GM11168 (cell line): ENCODE measurements around the gene BAD.
"Not testable (repeated sequence)": the region's sequence is repeated elsewhere in the genome, so short reads cannot be mapped to it uniquely, and the experiment has no call there.

Experiments
- in situ Hi-C: fragments of 300-500 bp; cut with MboI; formaldehyde crosslinking; loops from one replicate; pipeline ENCODE4 v1.12.0; 2022; ENCODE audit warnings: low sequenced_read_pairs; ENCODE audit not compliant: unreplicated experiment

BAD gene

DNA sequence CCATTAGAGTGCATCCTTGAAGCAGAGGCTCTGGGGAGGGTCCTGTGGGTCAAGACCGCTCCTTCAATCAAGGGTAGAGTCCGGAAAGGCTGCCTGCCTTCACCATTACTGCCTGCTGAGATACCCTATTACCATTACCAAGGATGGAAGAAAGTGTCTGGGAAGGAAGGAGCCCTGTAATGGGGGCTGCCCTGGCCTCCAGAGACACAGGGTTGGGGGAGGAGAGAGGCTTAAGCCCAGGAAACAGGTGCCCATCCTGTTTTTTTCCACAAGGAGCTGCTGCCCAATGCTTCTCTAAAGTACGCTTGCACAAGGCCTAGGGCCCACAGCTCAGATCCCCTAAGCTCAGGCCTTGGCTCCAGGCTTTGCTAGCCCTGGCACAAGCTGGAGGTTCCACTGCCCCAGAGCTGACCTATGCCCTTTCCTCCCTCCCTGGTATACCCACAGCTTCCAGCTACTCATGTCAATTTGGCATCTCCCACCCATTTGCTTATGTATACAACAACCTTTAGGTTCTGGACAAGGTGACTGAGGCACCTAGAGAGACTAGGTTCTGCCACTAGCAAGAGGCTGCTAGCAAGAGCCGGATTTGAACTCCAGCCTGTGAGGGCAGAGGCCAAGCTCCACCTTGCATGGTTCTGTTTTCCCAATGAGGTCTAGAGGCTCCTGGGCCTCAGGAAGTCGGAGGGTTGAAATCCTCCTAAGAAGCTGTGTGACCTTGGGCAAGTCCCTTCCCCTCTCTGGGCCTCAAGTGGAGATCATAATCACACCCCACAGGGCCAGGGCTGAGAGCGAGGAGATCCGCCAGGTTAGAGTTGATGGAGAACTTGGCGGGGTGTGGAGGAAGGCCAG is 34.7 kb downstream of the BAD start:
- in situ Hi-C loops, result no loop called here

DNA sequence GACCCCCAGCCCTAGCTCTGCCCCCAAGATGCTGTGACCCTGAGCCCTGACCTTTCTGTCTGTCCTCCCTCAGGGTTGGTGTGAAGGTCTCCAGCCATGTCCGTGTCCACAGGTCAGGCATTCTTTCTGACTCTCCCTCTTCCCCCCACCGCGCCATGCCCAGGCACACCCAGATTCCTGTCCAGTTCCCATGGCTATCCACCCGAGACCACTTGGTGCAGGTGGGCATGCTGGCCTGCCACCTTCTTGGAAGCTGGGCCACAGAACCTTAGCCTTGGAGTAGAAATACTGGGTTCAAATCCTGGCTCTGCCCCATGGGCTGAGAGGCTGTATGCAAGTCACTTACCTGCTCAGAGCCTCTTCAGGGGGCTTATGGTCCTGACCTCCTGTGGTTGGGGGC is 35.4 kb downstream of the BAD start:
- in situ Hi-C loops, result no loop called here

DNA sequence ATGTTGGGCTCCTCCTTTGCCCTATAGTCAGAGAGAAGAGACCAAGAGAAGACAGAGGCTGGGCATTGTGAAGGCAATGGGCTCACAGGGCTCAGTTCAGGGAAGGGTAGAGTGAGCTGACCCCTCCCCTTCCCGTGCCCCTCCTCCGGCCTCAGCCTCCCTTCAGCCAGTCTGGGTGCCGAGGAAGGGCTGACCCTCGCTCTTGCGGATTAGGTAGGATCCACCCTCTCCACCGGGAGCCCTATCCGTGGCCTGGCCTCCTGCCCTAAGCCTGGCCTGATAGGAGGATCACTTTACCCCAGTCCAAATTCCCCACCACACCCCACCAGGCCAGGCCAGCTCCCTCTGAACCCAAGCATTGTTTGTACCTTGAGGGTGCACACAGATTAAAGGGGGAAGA is 35.9 kb downstream of the BAD start:
- in situ Hi-C loops, result no loop called here

DNA sequence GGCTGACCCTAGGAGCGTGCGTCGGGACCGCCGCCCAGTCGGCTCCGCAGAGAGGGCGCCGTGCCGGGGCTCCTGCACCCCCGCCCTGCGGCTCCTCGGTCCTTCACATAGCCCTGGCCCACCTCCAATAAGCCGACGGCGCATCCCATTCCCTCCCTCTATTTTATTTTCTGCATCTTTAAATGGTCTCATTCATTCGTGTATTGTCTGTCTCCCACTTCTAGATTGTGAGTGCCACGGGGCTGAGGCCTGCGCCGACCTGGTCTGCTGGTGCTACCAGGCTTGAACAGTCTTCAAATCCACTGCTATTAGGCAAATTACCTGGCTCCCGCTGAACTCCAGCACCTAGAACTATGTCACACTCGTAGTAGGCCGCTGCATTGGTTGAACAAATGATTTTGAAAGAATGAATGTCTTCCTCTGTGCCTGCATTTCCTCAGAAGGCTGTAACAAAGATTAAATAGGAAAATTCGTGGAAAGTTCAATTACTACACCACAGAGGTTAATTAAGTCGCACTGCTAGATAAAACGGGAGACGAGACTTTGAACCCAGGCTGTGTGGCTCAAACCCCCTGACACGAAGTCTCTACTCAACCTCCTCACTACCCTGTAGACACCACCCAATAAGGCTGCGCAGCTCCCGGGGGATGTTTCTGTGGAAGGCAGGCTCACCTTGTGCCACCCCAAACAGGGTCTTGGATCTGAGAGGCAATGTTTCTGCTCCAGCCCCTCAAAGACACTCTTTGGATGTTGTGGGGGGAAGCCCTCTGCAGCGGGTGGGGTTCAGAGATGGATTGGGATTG is 36.5 kb downstream of the BAD start:
- in situ Hi-C loops, result no loop called here

DNA sequence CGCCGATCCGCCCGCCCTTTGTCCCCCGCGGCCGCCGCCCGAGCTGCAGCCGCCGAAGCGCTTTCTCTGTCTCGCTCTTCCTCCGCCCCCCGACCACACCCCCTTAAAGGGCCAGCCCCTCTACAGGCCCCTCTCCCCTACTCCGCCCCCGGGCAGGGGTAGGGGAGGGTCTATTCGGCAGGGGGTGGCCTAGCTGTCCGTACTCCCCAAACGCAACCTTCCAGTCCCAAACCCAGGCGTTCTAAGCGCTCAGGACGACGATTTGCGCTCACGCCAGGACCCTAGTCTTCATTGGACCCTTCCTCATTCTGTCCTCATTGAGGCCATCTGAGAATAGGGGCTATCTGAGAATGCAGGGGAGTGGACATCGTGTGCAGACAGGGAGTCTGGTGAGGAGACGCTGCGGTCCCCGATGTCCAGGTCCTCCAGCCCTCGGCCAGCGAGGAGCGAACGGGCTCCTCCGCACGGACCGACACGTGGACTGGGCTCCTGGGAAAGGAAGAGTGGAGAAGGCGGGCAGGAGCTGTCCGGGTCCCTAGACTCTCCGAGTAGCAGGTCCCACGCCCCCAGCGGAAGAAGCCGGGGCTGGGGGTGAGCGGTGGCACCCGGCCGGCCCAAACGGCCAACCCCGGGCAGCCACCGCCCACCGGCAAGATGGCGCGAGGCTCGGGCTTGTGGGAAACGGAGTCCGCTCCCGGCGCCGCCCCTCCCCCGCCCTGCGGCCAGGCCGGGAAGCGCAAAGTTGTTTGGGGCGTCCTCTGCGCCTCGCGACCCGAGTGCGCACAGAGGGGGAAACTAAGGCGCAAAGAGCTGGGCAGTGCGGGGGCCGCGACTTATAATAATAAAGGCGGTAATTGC is 37.4 kb downstream of the BAD start, which contains the start of gene PPP1R14B:
TSS of gene PPP1R14B (minus strand) at position 73 of the 858 bp plus-strand sequence. CDS start 270 bp downstream, outside the sequence.
- in situ Hi-C loops, result no loop called here

DNA sequence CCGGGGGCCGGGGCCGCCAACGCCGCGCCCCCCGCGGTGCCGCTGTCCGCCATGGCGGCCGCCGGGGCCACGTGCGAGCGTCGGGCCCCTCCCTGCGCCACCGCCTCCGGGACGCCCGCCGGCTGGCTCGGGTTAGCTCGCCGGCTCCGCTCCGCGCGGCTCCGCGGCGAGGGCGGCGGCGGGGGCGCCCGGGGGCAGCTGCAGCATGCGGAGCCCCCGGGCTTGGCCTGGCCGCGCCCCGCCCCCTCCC is 37.9 kb downstream of the BAD start:
- in situ Hi-C loops, result not testable (repeated sequence)

DNA sequence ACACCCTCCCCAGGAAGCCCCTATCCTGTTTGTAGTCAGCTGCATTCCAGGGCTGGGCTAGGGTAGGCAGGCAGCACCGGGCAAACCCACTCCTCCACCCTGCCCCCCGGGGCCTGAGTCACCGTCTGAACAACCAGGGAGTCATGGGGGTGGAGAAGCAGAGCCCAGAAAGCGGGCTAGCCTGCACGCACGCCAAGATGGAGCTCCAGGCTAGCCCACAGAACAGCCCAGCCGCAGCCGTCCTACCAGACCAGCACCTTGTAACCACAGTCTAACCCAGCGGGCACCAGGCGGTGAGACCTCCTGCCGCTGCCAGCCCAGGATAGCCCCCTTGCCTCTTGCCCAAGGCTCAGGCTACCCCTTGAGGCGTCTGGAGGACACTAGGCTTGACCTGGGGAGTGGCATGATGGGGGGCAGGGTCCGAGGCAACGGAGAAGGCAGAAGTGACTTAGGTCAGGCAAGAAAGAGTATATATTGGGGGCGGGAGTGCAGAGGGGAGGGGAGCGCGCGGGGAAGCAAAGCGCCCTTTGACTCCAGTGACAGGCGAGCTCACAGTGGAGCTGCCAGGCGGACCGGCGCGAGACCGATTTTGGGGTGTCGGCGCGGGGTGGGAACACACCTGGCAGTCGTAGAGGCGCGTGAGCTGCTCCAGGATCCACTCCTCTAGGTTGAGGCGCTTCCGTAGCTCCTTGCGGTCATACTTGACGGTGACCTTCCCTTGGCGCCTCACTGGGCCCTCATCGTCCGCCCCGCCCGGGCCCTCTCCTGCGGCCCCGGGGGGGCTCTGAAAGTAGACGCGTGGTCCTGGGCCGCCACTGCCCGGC is 38.5 kb downstream of the BAD start:
- in situ Hi-C loops, result no loop called here

DNA sequence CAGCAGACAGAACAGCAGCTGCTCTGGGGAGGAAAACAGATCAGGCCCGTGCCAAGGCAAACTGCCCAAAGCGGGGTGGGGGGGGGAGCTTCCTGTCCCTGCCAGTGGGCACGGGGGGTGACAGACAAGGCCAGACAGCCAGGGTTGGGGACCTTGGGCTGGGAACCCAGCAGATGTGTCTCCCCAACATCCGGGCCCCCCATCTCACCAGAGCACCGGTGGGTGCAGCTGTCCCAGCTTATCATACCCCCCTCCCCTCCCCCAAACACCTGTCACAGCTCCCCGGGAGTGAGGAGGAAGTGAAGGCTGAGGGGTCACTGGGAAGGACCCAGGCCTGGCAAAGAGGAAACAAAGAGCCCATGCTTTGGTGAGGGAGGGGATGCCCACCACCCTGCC is 39.1 kb downstream of the BAD start:
- in situ Hi-C loops, result no loop called here

DNA sequence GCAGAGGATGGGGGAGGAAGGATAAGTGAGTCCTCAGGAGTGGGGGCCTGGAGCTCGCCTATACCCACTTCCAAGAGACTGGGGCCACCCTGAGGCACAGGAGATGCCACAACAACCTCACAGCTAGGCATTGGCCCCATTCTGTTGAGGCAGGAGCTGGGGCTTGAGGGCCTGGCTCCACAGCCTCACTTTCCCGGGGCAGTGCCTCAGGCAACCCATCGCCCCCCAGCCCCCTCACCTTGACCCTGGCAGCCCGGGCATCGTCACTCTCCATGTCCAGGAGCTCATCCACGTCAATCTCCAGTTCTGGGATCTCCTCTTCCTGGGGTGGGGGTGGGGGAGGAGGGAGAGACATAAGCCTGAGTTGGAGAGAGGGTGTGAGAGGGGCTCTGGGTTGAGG is 39.5 kb downstream of the BAD start:
- in situ Hi-C loops, result no loop called here

DNA sequence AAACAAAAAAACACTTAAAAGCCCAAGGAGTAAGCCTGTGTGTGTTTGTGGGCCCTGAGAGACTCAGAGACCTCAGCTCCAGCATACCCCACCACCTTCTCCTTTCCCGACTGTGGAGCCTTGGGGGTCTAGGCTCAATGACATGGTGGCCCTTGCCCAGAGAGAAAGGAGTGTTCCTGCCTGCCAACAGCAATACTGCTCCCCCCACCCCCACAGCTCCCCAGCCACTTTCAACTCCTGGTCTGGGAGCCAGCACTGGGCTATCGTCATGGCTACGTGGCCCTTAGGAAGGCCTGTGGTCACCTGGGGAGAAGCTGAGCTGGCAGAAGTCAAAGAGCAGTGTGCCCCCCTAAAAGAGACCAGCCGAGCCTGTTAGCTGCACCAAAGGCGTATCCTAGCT is 40.4 kb downstream of the BAD start:
- in situ Hi-C loops, result no loop called here

DNA sequence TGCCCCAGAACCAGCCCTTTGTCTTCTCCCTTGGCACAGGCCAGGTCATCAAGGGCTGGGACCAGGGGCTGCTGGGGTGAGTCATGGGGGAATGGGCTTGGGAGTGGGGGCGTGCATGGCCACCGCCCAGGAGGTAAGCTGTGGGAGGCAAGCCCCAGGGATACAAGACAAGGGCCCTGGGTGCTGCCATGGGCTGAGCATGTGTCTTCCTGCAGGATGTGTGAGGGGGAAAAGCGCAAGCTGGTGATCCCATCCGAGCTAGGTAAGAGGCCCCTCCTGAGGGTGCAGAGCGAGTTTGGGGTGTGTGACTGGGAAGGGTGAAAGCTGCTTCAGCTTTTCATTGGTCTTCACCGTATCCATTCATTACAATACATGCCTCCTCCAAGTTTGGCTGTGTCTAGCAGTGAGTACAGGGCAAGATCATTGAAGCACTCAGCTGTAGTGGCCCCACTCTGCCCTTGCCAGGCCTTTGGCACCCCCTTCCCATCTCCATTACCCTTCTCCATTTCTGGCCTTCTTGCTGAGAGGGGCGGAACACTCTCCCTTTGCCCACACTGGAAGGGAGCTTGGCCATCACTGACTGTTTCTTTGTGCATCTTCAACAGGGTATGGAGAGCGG is 41.1 kb downstream of the BAD start:
- in situ Hi-C loops, result no loop called here

DNA sequence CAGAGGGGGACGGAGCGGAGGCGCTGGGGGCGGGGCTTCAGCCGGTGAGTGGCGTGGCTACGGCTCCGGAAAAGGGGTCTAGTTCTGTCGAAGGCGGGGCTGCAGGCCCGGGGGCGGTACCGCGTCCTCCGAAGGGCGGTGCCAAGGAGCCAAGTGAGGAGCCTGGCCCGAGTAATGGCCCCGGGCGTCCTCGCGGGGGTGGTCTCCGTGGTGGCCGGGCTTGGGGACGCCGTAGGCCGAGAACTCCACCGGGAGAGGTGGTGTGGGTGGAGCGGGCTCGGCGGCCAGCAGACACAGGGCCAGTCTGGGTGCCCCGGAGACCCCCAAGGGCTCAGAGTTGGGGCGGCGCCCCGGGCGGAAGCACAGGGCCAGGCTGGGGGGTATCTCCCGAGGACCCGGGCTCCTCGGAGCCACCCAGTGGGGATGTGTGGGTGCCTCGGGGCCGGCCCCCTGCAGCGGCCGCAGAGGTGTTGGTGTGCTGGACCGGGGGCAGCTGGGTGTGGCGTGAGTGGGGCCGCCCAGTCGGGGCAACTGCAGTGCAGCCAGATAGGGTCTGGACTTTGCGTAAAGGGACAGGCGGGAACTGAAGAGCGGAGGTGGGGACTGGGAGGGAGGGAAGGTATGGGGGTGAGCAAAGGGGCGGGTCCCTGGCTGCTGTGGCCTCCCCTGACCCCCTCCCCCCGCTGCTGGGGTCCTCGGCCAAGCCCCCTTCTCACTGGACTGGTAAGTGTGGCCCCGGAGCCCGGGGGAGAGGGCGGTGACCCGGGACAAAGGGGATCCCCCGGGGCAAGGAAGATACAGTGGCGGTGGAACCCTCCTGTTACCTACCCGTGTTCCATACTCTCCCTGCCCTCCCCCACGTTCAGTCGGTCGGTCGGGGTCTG is 42.7 kb downstream of the BAD start:
- in situ Hi-C loops, result no loop called here

DNA sequence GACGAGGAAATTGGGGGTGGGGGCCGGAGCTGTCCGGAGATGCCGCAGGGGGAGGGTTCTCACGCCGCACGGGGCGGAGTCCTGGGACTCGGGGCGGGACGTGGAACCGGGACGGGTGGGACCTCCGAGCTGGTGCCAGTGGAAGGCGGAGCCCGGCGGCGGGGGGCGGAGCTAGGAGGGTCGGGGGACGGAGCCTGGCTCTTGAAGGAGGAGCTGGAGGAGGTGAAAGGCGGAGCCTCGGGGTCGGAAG is 43.3 kb downstream of the BAD start:
- in situ Hi-C loops, result no loop called here

DNA sequence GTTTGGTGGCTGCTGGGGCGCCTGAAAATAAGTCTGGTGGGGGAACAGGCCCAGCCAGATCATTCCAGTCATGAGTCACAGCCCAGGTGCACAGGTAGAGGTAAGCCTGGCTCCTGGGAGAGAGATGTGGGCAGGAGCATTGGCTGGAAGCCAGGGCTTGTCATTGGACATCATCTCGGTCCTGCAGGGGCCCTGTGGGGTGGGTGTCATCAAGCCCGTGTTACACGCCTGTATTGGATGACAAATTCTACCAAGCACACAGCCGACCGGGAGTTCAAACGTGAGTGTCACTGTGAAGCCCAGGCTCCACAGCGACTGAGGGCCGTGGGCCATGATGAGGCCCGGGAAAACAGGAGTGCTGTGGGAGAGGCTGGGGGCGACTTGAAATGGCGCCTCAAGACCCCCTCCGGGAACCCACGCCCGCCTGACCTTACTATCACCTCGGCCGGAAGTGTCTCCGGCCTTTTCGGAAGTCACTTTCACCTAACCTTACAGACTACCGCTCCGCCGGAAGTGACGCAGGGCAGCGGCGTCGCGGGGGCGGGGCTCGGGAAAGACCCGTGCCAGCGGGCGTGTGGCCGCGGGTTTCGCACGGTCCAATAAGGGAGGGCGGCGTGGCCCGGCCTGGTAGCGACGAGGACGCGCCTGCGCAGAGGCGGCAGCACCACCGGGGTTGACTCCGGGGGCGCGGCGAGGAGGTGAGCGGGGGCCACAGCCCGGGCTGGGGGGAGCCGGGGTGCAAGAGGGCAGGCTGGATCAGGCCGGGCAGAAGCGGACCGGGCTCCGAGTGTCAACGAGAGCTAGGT is 43.8 kb downstream of the BAD start, which contains the start of gene FKBP2:
TSS of gene FKBP2 (plus strand) at position 661 of the 806 bp plus-strand sequence. CDS start 1,293 bp downstream, outside the sequence.
- in situ Hi-C loops, result no loop called here

DNA sequence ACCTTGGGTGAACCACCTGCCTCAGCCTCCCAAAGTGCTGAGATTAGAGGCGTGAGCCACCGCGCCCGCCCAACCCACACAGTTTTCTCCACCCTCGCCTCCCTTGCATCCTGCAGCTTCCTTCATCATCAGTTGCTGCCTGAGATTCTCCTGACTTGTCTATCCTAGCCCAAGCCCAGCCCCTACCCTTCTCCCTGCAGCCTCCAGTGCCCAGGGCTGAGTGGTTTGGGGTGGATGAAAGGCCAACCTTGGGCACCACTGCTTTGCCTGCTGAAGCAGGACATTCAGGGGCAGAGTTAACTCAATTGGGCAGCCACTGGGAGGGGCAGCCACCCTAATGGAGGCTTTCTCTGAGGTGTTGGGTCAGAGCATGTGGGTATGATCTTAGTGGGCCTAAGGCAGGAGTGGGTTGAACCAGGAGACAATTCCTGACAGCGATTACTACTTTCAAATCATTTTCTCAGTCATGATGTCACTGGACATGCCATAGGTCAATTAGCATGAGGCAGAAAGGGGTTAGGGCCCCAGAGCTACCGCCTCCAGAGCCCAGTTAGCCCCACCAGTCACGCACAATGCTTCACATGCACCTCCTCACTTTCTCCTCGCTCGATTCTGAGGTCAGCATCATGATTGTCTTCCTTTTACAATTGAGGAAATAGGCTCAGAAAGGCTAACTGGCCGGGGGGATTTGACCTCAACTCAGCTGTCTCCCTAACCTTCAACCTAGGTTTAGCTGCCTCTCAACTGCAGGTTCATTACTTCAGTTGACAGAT is 44.6 kb downstream of the BAD start:
- in situ Hi-C loops, result no loop called here

DNA sequence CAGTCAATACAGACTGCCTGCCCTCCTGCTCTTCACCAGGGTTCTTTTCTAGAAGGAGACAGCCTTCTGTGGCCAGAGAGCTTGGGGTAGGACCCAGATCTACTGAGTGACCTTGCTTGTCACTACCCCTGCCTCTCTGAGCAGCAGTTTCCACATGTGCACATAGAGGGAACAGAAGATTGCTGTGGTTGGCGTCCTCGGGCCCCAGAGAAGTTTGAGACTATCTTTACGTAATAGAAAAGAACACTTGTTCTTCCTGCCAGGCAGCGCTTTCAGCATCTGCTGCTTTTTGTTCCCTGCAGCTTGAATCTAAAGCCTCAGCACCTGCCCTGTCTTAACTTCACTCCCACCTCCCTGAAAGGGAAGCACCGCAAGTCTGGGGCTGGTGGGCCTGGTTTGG is 45.5 kb downstream of the BAD start:
- in situ Hi-C loops, result no loop called here

DNA sequence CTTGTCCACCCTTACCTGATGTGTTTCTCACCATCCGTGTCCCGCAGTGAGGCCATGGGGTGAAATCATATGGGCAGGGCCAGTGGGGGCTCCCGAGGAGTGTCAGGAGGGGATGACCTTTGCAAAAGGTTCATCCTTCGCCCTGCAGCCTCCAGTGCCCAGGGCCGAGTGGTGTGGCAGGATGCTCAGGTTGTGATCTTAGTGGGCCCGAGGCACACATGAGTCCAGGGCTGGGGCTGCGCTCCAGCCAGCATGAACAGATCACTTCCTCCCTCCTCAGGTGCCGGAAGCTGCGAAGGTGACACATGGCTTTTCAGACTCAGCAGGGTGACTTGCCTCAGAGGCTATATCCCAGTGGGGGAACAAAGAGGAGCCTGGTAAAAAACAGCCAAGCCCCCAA is 46.4 kb downstream of the BAD start:
- in situ Hi-C loops, result no loop called here
